Measurements from ENCODE around the gene MOB1A. TPM values are rescaled to one million over a fixed set of nuclear protein-coding genes. Genes with fewer than 3 reads are reported as not detected.
A peak's percentile ranks its signal among the peaks of the same experiment; 100 is the strongest.

Gene MOB1A
- total RNA-seq, 1 experiment from 2014 or later = 88.2 TPM

DNA sequence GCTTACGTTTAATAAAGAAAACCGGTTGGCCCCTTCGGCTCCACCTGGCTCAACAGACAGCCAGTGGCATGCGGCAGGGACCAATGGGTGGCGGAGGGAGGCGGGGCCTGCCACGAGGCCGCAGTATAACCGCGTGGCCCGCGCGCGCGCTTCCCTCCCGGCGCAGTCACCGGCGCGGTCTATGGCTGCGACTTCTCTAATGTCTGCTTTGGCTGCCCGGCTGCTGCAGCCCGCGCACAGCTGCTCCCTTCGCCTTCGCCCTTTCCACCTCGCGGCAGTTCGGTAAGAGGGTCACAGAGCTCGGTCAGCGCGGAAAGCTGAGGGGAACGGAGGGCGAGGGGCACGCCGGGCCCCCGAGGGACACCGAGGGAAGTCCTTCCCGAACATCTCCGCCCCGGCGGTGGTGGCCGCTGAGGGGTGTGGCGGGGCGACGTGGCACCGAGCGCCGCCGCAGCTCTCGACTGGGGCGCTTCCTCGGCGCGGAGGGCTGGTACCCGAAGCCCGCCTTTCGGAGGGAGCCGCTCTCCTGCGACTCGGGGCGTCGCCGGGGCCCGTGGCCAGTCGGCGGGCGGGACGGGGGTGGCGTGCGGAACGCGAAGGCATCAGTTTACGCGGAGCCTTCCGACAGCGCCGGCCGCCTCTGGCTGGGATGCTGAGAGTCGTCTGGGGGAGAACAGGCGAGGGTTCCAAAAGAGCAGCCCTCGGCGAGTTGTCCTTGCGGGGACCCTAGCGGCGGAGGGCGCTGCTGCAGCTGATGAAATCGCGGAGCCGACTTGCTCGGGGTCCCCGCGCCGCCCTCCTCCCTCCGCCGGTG lies 20.0 kb upstream of the MOB1A start, which contains the start of gene MTHFD2 (continued):
- TF ChIP-seq GTF2I (CRISPR knock-in tag; conservative IDR thresholded peaks at IDR 0.05) (no peak), PRRX2 (CRISPR knock-in tag; IDR thresholded peaks at IDR 0.05) (peak; percentile 72), ATF3 (CRISPR knock-in tag; conservative IDR thresholded peaks at IDR 0.05) (peak; percentile 75; the same call in 1 of the 2 replicates), ZNF512 (CRISPR knock-in tag; IDR thresholded peaks at IDR 0.05; ENCODE audit: borderline replicate concordance) (no peak), ZNF396 (CRISPR knock-in tag; IDR thresholded peaks at IDR 0.05; ENCODE audit: borderline replicate concordance) (no peak), SMAD4 (CRISPR knock-in tag; IDR thresholded peaks at IDR 0.05) (peak; percentile 77), RORB (CRISPR knock-in tag; IDR thresholded peaks at IDR 0.05) (no peak), ZNF138 (CRISPR knock-in tag; conservative IDR thresholded peaks at IDR 0.05) (no peak), SMAD3 (CRISPR knock-in tag; IDR thresholded peaks at IDR 0.05; ENCODE audit: borderline replicate concordance) (peak; percentile 97), JUN (CRISPR knock-in tag; IDR thresholded peaks at IDR 0.05) (peak; percentile 91), JAZF1 (CRISPR knock-in tag; IDR thresholded peaks at IDR 0.05) (no peak), GABPB1 (CRISPR knock-in tag; IDR thresholded peaks at IDR 0.05) (peak; percentile 100), ZNF423 (CRISPR knock-in tag; IDR thresholded peaks at IDR 0.05) (no peak), NFATC4 (CRISPR knock-in tag; IDR thresholded peaks at IDR 0.05) (peak; percentile 69), E2F4 (CRISPR knock-in tag; IDR thresholded peaks at IDR 0.05; ENCODE audit: borderline replicate concordance, low read depth) (peak; percentile 81; the same call in 1 of the 2 replicates), RELA (CRISPR knock-in tag; IDR thresholded peaks at IDR 0.05; ENCODE audit: borderline replicate concordance) (peak; percentile 80), ESRRA (CRISPR knock-in tag; IDR thresholded peaks at IDR 0.05; ENCODE audit: borderline replicate concordance) (peak; percentile 53; the same call in 1 of the 2 replicates), ATF1 (CRISPR knock-in tag; IDR thresholded peaks at IDR 0.05) (peak; percentile 79), KAT7 (CRISPR knock-in tag; IDR thresholded peaks at IDR 0.05; ENCODE audit: borderline replicate concordance) (no peak)
- TF ChIP-seq, protein P1, sequence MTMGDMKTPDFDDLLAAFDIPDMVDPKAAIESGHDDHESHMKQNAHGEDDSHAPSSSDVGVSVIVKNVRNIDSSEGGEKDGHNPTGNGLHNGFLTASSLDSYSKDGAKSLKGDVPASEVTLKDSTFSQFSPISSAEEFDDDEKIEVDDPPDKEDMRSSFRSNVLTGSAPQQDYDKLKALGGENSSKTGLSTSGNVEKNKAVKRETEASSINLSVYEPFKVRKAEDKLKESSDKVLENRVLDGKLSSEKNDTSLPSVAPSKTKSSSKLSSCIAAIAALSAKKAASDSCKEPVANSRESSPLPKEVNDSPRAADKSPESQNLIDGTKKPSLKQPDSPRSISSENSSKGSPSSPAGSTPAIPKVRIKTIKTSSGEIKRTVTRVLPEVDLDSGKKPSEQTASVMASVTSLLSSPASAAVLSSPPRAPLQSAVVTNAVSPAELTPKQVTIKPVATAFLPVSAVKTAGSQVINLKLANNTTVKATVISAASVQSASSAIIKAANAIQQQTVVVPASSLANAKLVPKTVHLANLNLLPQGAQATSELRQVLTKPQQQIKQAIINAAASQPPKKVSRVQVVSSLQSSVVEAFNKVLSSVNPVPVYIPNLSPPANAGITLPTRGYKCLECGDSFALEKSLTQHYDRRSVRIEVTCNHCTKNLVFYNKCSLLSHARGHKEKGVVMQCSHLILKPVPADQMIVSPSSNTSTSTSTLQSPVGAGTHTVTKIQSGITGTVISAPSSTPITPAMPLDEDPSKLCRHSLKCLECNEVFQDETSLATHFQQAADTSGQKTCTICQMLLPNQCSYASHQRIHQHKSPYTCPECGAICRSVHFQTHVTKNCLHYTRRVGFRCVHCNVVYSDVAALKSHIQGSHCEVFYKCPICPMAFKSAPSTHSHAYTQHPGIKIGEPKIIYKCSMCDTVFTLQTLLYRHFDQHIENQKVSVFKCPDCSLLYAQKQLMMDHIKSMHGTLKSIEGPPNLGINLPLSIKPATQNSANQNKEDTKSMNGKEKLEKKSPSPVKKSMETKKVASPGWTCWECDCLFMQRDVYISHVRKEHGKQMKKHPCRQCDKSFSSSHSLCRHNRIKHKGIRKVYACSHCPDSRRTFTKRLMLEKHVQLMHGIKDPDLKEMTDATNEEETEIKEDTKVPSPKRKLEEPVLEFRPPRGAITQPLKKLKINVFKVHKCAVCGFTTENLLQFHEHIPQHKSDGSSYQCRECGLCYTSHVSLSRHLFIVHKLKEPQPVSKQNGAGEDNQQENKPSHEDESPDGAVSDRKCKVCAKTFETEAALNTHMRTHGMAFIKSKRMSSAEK (CRISPR knock-in tag; IDR thresholded peaks at IDR 0.05; ENCODE audit: borderline replicate concordance) = 0 out of 2 replicates have a peak, but pooled peaks have one; percentile 48
- TF ChIP-seq, protein P2, sequence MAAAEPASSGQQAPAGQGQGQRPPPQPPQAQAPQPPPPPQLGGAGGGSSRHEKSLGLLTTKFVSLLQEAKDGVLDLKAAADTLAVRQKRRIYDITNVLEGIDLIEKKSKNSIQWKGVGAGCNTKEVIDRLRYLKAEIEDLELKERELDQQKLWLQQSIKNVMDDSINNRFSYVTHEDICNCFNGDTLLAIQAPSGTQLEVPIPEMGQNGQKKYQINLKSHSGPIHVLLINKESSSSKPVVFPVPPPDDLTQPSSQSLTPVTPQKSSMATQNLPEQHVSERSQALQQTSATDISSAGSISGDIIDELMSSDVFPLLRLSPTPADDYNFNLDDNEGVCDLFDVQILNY (CRISPR knock-in tag; IDR thresholded peaks at IDR 0.05) = peak; percentile 92
- TF ChIP-seq, protein P3, sequence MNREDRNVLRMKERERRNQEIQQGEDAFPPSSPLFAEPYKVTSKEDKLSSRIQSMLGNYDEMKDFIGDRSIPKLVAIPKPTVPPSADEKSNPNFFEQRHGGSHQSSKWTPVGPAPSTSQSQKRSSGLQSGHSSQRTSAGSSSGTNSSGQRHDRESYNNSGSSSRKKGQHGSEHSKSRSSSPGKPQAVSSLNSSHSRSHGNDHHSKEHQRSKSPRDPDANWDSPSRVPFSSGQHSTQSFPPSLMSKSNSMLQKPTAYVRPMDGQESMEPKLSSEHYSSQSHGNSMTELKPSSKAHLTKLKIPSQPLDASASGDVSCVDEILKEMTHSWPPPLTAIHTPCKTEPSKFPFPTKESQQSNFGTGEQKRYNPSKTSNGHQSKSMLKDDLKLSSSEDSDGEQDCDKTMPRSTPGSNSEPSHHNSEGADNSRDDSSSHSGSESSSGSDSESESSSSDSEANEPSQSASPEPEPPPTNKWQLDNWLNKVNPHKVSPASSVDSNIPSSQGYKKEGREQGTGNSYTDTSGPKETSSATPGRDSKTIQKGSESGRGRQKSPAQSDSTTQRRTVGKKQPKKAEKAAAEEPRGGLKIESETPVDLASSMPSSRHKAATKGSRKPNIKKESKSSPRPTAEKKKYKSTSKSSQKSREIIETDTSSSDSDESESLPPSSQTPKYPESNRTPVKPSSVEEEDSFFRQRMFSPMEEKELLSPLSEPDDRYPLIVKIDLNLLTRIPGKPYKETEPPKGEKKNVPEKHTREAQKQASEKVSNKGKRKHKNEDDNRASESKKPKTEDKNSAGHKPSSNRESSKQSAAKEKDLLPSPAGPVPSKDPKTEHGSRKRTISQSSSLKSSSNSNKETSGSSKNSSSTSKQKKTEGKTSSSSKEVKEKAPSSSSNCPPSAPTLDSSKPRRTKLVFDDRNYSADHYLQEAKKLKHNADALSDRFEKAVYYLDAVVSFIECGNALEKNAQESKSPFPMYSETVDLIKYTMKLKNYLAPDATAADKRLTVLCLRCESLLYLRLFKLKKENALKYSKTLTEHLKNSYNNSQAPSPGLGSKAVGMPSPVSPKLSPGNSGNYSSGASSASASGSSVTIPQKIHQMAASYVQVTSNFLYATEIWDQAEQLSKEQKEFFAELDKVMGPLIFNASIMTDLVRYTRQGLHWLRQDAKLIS (CRISPR knock-in tag; IDR thresholded peaks at IDR 0.05; ENCODE audit: borderline replicate concordance) = peak; percentile 54; the same call in 1 of the 2 replicates
- TF ChIP-seq, protein P4, sequence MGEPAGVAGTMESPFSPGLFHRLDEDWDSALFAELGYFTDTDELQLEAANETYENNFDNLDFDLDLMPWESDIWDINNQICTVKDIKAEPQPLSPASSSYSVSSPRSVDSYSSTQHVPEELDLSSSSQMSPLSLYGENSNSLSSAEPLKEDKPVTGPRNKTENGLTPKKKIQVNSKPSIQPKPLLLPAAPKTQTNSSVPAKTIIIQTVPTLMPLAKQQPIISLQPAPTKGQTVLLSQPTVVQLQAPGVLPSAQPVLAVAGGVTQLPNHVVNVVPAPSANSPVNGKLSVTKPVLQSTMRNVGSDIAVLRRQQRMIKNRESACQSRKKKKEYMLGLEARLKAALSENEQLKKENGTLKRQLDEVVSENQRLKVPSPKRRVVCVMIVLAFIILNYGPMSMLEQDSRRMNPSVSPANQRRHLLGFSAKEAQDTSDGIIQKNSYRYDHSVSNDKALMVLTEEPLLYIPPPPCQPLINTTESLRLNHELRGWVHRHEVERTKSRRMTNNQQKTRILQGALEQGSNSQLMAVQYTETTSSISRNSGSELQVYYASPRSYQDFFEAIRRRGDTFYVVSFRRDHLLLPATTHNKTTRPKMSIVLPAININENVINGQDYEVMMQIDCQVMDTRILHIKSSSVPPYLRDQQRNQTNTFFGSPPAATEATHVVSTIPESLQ (CRISPR knock-in tag; IDR thresholded peaks at IDR 0.05) = 0 out of 2 replicates have a peak, but pooled peaks have one; percentile 55
